ENCODE measurements around the gene MTHFD1L.

The MTHFD1L gene

GRCh38 chr6:150937132-150937906, 71.8 kb downstream of the MTHFD1L start:
- DNase-seq, result peak; percentile 15

DNA sequence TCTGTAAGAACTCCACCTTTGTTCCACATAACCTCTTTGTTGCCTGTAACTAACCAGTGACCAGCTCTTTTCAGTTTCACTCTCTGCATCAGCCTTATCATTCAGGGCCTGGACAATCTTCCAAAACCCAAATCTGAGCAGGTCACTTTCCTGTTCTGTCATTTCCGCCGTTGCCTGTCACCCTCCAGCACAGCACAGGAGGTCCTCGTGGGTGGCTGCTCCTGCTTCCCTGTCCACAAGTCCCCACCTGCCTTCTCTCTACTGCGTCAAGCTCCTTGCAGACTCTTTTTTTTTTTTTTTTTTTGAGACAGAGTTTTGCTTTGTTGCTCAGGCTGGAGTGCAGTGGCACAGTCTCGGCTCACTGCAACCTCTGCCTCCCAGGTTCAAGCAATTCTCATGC, 73.9 kb downstream of the MTHFD1L start:
- no peak for DNase-seq

GRCh38 chr6:150940941-150941340, 75.4 kb downstream of the MTHFD1L start:
- DNase-seq, result no peak

- no peak for DNase-seq
These were observed 84.0 kb downstream of the MTHFD1L start for GRCh38 chr6:150949526-150949925.

GRCh38 chr6:150953851-150954250, 88.3 kb downstream of the MTHFD1L start:
- DNase-seq, result no peak

GRCh38 chr6:150959166-150959565, 93.7 kb downstream of the MTHFD1L start:
- no peak for DNase-seq

DNA sequence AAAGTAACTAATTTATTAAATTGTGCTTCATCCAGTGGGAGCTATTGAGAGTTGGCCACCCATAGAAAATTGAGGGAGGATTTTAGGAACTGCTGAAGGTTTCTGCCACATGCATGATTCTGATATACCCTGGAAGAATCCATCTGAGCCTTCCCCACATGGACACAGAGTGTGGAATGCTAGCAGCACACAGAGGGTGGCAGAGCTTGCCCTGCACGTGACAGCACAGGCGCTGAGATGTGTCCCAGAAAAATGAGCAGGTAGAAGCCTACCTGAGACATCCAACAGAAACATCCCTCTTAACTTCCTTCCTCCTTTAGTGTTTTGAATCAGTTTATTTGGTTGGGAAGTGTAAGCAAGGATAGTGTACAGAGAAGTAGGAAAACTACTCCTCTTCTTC, 96.9 kb downstream of the MTHFD1L start:
- no peak for DNase-seq

DNA sequence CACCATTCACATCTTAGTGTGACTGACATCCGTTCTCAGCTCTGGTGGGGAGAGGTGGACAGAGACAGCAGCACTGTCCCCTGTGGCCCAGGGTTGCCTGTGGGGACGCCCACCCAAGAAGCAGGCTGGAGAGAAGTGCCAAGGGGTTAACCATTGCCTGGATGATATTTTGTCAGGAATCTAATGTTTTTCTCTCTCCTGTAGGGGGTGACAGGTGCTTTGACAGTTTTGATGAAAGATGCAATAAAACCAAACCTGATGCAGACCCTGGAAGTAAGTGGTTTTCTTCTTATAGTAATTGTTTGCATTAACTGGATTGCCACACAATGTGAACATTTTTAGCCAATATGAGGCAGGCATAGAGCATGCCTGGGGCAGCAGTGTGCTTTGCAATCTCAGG, 99.3 kb downstream of the MTHFD1L start:
- no peak for DNase-seq

GRCh38 chr6:150966786-150967185, 101.3 kb downstream of the MTHFD1L start:
- no peak for DNase-seq

DNA sequence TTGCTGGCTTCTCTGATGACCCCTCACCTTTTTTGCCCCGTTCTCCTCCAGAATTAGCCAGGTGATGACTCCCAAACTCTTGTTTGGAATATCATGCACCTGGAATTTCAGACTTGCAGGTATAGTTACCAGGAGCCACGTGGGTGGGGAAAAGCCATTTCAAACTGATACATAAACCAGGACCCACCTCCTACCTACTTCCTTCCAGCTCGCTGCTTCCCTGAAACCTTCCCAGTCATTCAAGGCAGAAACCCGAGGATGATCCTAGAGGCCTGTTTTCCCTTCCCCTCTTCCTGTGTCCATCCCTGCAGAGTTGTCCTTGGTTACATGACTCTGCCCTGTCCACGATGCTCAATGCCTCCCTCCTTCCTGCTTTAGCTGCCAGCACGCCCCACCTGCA, 101.9 kb downstream of the MTHFD1L start:
- DNase-seq, result no peak

GRCh38 chr6:150967910-150968309, 102.4 kb downstream of the MTHFD1L start:
- no peak for DNase-seq

GRCh38 chr6:150969901-150970300, 104.4 kb downstream of the MTHFD1L start:
- no peak for DNase-seq

DNA sequence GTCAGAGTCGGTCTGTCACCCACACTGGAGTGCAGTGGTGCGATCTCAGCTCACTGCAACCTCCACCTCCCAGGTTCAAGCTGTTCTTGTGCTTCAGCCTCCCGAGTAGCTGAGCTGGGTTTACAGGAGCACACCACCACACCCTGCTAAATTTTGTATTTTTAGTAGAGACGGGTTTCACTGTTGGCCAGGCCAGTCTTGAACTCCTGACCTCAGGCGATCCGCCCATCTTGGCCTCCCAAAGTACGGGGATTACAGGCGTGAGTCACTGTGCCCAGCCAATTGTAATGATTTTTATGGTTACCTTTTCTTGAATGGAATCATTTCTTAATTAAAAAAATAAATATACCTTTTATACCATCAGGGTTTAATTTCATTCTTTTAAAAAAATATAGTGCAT, 105.7 kb downstream of the MTHFD1L start:
- no peak for DNase-seq

- DNase-seq, result no peak
These were observed 109.6 kb downstream of the MTHFD1L start for GRCh38 chr6:150975136-150975535.

DNA sequence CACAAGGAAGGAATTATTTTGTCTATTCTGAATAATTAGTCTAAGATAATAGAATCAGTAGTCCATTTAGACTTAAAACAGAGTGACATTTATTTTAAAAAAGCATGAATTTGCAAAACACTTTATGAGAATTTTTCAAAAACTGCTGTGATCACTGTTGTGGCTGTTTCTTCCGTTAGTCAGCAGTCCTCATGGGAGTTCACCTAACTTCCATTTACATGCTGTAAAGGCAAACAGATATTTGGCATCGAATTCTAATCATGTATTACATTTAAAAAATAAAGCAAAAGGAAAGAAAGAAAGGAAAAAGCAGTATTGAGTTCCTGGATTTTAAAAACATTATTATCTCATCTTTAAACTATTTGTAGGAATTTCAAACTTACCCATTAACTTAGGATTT, 111.8 kb downstream of the MTHFD1L start:
- DNase-seq, result no peak

DNA sequence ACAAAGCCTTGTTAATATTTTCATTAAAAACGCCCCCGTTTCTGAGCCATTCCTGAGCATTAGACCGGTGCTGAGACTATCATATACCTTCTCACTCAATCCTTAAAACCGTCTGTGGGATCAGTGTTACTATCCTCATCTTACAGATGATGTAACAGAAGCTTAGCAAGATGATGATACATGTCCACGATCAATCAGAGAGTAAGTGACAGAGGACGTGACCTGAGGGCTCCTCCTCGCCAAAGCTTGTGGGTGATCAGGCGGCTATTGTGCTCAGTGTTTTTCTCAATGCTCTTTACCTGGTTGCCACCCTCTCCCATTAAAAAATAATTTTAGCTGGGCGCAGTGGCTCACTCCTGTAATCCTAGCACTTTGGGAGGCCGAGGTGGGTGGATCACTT, 113.1 kb downstream of the MTHFD1L start:
- no peak for DNase-seq

DNA sequence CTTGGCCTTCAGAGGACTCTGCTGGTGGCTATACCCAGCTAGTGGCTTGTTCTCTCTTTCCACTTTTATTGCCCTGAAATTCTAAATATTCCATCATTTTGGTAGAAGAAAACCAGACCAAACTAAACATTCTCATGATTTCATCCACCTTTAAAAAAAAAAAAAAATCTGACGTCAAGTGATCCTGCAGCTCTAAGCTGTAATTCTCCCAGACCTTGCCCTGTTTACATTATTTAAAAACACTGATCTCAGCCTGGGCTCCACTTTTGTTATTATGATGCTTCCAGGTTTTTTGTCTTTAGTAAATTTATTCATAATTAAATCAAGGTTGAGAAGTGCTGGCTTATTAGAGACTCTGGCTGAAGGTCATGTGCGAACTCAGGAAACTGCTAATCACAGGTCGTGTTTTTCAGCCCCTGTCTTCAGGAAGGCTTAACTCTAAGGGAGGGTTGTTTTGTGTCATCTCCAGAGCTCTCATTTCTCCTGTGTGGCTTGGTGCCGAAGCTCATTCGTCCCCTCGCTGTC, 114.4 kb downstream of the MTHFD1L start:
- DNase-seq, result no peak

DNA sequence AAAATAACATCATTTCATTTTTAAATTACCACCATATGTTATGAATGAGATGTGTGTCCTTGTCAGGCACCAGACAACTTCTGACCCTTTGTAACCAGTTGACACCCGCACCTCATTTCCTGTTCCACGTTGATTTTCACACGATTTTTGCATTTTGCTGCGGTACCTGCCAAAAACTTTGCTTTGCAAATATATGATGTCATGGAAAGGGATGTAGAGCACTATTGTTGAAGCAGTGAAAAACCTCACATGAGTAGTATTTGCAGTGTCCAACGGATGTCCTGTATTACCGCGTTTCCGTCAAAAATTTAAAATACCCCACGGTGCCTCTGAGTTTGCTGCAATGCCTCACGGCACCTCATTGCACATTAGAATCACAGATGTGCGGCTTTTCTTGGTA, 115.6 kb downstream of the MTHFD1L start:
- DNase-seq, result no peak

DNA sequence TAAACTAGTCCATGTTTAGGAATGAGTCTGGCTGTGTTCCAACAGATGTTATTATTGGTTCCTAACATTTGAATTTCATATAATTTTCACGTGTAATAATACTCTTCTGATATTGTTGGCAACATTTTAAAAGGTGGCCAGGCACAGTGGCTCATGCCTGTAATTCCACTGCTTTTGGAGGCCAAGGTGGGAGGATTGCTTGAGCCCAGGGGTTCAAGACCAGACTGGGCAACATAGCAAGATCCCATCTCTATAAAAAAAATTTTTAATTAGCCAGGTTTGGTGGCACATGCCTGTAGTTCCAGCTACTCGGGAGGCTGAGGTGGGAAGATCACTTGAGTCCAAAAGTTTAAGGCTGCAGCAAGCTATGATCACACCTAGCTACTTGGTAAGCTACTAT, 116.2 kb downstream of the MTHFD1L start:
- DNase-seq, result no peak

DNA sequence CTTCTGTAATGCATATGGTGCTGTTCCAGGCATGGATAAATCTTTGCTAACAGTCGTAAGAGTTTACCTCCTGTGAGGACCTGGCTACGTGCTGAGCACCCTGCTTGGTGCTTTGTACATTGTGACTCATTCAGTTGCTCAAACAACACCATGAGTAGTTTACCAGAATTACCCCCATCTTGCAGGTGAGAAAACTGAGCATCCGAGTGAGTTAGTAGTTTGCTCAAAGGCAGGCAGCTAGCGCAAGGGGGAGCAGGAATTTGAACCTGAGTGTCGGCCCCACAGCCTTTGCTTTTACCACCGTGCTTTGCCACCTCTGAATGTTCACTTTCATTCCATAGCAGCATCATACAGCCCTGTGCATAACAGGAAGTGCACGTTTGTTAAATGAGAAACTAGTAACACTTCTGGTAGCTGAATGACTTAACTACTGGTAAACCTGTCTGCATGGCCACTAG, 121.9 kb downstream of the MTHFD1L start:
- DNase-seq, result peak; percentile 62

DNA sequence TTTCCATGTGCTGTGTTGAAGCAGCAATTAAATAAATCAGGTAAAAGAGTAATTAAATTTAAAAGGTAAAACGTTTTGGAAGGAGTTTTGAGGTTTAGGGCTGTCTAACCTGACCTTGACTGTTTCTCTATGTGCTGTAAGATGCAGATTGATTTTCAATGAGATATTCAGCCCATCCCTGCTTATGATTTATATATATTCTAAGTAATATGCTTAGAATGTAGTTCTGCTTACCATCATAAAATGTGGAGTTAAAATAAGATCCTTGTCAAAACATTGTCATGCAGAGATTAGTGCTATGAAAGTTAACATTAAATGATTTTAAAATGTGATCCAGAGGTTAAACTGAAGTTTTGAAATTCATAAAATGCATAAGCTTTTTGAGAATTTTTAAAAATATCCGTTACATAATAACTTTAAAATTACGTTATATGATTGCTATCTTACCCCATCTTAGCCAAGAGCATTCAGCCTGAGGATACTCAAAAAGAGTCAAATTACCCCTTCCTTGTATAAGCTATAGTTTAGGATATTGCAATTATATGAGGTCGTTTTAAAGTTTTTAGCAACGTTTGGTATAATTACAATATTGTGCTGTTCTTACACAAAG, 122.5 kb downstream of the MTHFD1L start:
- no peak for DNase-seq

- DNase-seq, result no peak
These were observed 126.0 kb downstream of the MTHFD1L start for GRCh38 chr6:150991487-150991886.

DNA sequence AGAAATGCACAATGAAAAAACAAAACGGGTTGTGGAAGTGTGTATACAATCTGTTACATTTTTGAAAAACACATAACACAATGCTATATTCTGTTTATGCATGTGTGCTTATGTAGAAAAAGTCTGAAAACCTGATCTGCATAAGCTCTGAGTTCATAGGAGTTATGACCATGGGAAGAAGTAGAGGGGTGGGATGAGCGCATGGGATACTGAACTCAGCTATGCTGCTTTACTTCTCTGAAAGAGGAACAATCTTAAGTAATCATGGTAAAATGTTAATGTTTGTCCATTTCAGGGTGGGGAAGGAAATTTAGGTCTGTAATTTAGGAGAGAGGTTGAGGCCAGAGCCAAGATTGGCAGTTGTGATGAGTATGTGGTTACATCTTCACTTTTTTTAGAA, 126.8 kb downstream of the MTHFD1L start:
- DNase-seq, result no peak

DNA sequence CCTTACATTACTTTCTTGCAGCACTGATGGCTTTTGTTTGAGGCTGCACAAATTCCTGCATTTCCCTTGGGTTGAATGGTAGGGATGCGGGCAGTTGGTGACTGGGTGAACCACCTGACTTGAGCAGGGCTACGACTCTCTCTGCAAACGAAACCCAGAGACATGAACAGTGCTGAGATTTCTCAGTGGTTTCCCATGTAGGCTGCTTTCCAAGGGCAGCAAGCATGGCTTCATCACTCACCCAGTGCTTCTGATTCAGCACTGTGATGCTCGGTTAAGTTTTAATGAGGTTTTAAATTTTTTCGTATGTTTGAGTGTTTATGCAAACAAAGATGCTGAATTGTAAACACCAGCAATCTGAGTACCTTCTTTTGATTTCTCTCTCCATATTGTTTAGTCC, 127.2 kb downstream of the MTHFD1L start:
- no peak for DNase-seq

- DNase-seq, result no peak
These were observed 127.8 kb downstream of the MTHFD1L start for GRCh38 chr6:150993253-150993652.

All from activated CD8-positive, alpha-beta memory T cell treated with anti-CD3 and anti-CD28 coated beads, Interleukin-2, amount 50 U/mL, for 48 hours (primary cell).